GM12873 (cell line): ENCODE results near the gene CLMN.
A peak's percentile ranks its signal among the peaks of the same experiment; 100 is the strongest.

Experiments
- CTCF ChIP-seq: IDR thresholded peaks from 2 replicates; pipeline ENCODE4 v1.5.1; 2012; ENCODE audit warnings: low read depth, mild to moderate bottlenecking, moderate library complexity, low read length, control low read depth; ENCODE audit not compliant: insufficient read depth; ENCODE audit errors: missing control alignments

Gene CLMN

GRCh38 chr14:95334044-95334443, 14.3 kb upstream of the CLMN start:
- peak; percentile 27 for TF ChIP-seq CTCF

GRCh38 chr14:95332641-95333040, 12.9 kb upstream of the CLMN start:
- no peak for TF ChIP-seq CTCF

- TF ChIP-seq CTCF = no peak
Measured at GRCh38 chr14:95331708-95332408, 12.2 kb upstream of the CLMN start.

GRCh38 chr14:95330591-95331370, 11.1 kb upstream of the CLMN start:
- TF ChIP-seq CTCF = no peak

- no peak for TF ChIP-seq CTCF
Measured at GRCh38 chr14:95329941-95330340, 10.2 kb upstream of the CLMN start.

GRCh38 chr14:95328729-95329503, 9.2 kb upstream of the CLMN start:
- no peak for TF ChIP-seq CTCF
